Measurements from ENCODE around the gene SYN1. TPM values are rescaled to one million over a fixed set of nuclear protein-coding genes. Genes with fewer than 3 reads are reported as not detected.
"Not testable (repeated sequence)": the region's sequence is repeated elsewhere in the genome, so short reads cannot be mapped to it uniquely, and the experiment has no call there.

SYN1 gene
- total RNA-seq, 1 donor from 2014 or later = 5.7 TPM

DNA sequence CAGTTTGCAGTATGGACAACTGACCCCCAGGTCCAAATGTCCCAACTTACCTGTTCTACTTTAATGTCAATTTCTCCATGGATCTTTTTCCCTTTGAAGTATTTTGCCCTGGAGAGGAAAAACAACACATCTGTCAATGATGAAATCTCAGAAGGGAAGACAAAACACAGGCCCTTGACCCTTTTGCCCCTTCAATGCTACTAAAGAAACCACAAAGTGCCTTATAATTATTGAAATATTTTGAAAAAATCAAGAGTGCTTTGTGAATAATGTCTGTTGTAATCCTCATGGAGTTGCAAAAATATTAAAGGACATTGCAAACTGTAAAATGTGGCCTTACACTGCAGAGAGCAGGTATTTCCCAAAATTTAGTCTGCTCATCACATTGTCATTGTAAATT, 12.6 kb downstream of the SYN1 start:
- TF ChIP-seq, protein P1, sequence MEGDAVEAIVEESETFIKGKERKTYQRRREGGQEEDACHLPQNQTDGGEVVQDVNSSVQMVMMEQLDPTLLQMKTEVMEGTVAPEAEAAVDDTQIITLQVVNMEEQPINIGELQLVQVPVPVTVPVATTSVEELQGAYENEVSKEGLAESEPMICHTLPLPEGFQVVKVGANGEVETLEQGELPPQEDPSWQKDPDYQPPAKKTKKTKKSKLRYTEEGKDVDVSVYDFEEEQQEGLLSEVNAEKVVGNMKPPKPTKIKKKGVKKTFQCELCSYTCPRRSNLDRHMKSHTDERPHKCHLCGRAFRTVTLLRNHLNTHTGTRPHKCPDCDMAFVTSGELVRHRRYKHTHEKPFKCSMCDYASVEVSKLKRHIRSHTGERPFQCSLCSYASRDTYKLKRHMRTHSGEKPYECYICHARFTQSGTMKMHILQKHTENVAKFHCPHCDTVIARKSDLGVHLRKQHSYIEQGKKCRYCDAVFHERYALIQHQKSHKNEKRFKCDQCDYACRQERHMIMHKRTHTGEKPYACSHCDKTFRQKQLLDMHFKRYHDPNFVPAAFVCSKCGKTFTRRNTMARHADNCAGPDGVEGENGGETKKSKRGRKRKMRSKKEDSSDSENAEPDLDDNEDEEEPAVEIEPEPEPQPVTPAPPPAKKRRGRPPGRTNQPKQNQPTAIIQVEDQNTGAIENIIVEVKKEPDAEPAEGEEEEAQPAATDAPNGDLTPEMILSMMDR (IDR thresholded peaks at IDR 0.05) = no peak
- DNase-seq (ENCODE audit: low spot score in 2 of 2) = no peak
- no peaks in the 10 kb centered on the region for H3K9me3 ChIP-seq
- H3K27me3 ChIP-seq = no peaks in the 10 kb centered on the region
- intact Hi-C loops (cut with DNase I) = no loop called here
- no peak overlapping the region for H3K4me3 ChIP-seq
- no peak overlapping the region for H3K27ac ChIP-seq
- no peaks in the 10 kb centered on the region for H3K4me1 ChIP-seq
- no peaks in the 10 kb centered on the region for H3K36me3 ChIP-seq

DNA sequence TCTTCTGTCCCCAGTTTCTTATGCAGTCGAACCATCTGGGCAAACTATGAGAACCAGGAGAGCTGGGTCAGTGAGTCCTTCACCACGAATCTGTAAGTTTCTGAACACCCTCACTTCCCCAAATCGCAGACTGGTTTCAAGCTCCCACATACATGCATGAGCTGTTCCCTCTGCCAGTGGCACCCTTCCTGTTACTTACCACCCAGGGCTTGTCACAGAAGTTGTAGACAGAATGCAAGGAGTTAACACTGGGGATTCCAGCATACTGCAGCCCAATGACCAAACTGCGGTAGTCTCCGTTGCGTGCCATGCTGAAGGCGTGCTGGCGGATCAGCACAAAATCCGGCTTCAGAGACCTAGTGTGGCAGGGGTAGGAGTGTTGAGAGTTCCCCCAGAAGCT, 14.6 kb downstream of the SYN1 start:
- DNase-seq (ENCODE audit: low spot score in 2 of 2) = peak in 1 of 2 donors; percentile 40
- Histone ChIP-seq H3K36me3 (no peaks in the 10 kb centered on the region), H3K27me3 (no peaks in the 10 kb centered on the region), H3K4me3 (no peak overlapping the region), H3K27ac (no peak overlapping the region), H3K9me3 (peaks cover 0 to 3% of the 10 kb centered on the region in 2 donors), H3K4me1 (no peaks in the 10 kb centered on the region)
- TF ChIP-seq, protein P1 (IDR thresholded peaks at IDR 0.05) = no peak
- intact Hi-C loops (cut with DNase I) = no loop called here

- intact Hi-C loops (cut with DNase I); H3K4me1 ChIP-seq; H3K27me3 ChIP-seq; H3K4me3 ChIP-seq; H3K27ac ChIP-seq; H3K36me3 ChIP-seq: not testable (repeated sequence)
- H3K9me3 ChIP-seq = peaks cover 0 to 22% of the 10 kb centered on the region in 2 donors
- peak in 1 of 2 donors; percentile 8 for DNase-seq (ENCODE audit: low spot score in 2 of 2)
Measured at GRCh38 chrX:47603125-47603524, 16.5 kb downstream of the SYN1 start.

DNA sequence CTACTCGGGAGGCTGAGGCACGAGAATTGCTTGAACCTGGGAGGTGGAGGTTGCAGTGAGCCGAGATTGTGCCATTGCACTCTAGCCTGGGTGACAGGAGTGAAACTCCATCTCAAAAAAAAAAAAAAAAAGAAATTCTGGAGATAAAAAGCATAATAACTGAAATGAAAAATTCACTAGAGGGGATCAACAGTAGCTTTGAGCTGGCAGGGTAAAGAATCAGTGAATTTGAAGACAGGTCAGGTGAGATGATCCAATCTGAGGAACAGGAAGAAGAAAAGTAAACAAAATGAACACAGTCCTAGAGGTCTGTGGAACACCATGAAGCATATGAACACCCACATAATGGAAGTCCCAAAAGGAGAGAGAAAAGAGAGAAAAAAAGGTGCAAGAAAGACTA, 22.4 kb downstream of the SYN1 start:
- no peak for DNase-seq (ENCODE audit: low spot score in 2 of 2)
- Histone ChIP-seq H3K27ac (no peak overlapping the region), H3K36me3 (no peaks in the 10 kb centered on the region), H3K4me1 (peaks cover 0 to 2% of the 10 kb centered on the region in 2 donors), H3K4me3 (no peak overlapping the region), H3K9me3 (peaks cover 10 to 41% of the 10 kb centered on the region in 2 donors), H3K27me3 (no peaks in the 10 kb centered on the region)
- intact Hi-C loops (cut with DNase I) = no loop called here
- TF ChIP-seq, protein P1 (IDR thresholded peaks at IDR 0.05) = no peak

DNA sequence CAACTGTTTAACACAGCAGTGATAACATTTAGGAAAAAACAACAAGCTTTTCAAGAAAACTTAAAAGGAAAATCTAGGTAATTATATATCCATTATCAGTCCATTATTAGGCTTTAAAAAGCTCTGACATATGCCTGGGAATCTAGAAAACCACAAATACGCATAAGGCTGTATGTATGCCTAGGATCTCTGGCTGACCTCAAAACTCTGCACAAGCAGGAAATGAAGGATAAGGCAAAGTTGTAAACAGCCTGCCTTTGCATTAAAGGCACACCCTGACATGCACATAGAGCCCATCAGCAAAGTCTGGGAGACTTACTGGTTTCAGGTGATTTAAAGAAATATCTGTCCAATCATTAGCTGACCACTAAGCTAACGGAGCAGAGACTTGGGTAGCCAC, 23.4 kb downstream of the SYN1 start:
- Histone ChIP-seq H3K4me3 (no peak overlapping the region), H3K9me3 (peaks cover 10 to 41% of the 10 kb centered on the region in 2 donors), H3K27me3 (no peaks in the 10 kb centered on the region), H3K27ac (peak overlapping the region; percentile 20 to 31), H3K4me1 (peaks cover 0 to 2% of the 10 kb centered on the region in 2 donors), H3K36me3 (no peaks in the 10 kb centered on the region)
- DNase-seq (ENCODE audit: low spot score in 2 of 2) = no peak
- TF ChIP-seq, protein P1 (IDR thresholded peaks at IDR 0.05) = no peak
- intact Hi-C loops (cut with DNase I) = no loop called here

- Histone ChIP-seq H3K4me3 (no peak overlapping the region), H3K27me3 (no peaks in the 10 kb centered on the region), H3K27ac (peak overlapping the region; percentile 20 to 31), H3K4me1 (peaks cover 0 to 2% of the 10 kb centered on the region in 2 donors), H3K9me3 (peaks cover 10 to 41% of the 10 kb centered on the region in 2 donors), H3K36me3 (no peaks in the 10 kb centered on the region)
- intact Hi-C loops (cut with DNase I) = loop anchor here (1.0 kb wide), 1 partner anchor 34 kb away; the partner anchor contains the start of gene ARAF
- TF ChIP-seq, protein P1 (IDR thresholded peaks at IDR 0.05) = no peak
- DNase-seq (ENCODE audit: low spot score in 2 of 2) = no peak
Measured at GRCh38 chrX:47595716-47596251, 23.9 kb downstream of the SYN1 start.

Measured in ascending aorta (tissue), 2 donors.